T-helper 1 cell treated with Interleukin-12 subunit alpha and Interleukin-12 subunit beta and Interleukin-4 antibody, amounts not matched to agents 30 ng/mL and 1 ng/mL, for 36 hours (primary cell): ENCODE data around the gene PROSER3. TPM values are rescaled to one million over a fixed set of nuclear protein-coding genes. Genes with fewer than 3 reads are reported as not detected.
"Not testable (repeated sequence)": the region's sequence is repeated elsewhere in the genome, so short reads cannot be mapped to it uniquely, and the experiment has no call there.

Source experiments
- intact Hi-C: fragments of 100-400 bp; cut with micrococcal nuclease; formaldehyde crosslinking; loops from one replicate; pipeline ENCODE4 v1.15.1; 2024
- total RNA-seq: library from RNA; stranded (reverse); gene quantifications from 2 replicates; pipeline ENCODE4 v1.2.3, GENCODE V29; 2022

Gene PROSER3
- total RNA-seq, 1 donor from 2014 or later: 51.4 TPM

DNA sequence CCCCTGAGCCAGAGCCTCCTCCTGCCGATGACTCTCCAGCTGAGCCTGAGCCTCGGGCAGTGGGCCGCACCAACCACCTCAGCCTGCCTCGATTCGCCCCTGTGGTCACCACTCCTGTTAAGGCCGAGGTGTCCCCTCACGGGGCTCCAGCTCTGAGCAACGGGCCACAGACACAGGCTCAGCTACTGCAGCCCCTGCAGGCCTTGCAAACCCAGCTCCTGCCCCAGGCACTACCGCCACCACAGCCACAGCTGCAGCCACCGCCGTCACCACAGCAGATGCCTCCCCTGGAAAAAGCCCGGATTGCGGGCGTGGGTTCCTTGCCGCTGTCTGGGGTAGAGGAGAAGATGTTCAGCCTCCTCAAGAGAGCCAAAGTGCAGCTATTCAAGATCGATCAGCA lies 36.6 kb upstream of the PROSER3 start:
- intact Hi-C loops: no loop called here

- intact Hi-C loops: no loop called here
Observed at GRCh38 chr19:35722461-35722860, 35.5 kb upstream of the PROSER3 start.

DNA sequence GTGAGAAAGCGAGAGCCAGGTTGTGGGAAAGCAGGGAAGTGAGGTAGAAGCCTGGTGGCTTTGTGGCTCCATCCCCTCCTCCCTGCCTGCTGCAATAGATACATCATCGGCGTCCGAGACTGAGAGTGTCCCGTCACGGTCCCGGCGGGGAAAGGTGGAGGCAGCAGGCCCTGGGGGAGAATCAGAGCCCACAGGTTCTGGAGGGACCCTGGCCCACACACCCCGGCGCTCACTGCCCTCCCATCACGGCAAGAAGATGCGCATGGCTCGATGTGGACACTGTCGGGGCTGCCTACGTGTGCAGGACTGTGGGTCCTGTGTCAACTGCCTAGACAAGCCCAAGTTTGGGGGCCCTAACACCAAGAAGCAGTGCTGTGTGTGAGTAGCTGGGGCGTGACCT lies 35.1 kb upstream of the PROSER3 start:
- intact Hi-C loops: no loop called here

DNA sequence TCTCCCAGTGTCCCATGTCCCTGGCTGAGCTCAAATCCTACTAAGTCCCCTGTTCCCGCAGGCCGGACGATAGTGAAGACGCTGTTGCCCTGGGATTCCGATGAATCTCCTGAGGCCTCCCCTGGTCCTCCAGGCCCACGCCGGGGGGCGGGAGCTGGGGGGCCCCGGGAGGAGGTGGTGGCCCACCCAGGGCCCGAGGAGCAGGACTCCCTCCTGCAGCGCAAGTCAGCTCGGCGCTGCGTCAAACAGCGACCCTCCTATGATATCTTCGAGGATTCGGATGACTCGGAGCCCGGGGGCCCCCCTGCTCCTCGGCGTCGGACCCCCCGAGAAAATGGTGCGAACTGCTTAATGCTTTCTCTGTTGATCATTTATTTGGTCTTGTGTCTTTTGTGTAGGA lies 34.3 kb upstream of the PROSER3 start:
- intact Hi-C loops: no loop called here

DNA sequence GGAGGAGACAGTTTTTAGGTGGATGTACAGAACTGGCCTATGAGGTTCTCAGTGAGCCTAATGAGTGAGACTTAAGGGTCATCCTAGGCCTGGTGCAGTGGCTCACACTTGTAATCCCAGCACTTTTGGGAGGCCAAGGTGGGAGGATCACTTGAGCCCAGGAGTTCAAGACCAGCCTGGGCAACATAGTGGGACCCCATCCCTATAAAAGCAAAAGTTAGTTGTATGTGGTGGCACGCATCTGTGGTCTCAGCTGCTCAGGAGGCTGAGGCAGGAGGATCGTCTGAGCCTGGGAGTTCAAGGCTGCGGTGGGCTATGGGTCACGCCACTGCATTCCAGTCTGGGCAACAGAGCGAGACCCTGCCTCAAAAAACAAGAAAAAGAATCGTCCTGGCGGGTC lies 33.8 kb upstream of the PROSER3 start:
- intact Hi-C loops: not testable (repeated sequence)

DNA sequence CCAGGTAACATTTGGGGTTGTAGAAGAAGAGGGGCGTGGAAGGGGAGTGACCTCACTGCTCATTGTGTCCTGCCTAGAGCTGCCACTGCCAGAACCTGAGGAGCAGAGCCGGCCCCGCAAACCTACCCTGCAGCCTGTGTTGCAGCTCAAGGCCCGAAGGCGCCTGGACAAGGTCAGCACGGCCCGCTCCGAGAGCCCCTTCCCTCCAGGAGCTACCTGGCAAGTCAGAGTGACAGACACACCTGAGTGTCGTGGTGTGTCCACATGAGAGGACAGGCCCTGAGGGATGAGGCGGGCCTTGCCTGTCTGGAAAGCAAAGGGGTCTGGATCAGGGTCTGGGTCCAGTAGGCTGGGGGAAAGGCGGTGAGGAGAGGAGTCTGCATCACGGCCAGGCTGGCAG lies 33.4 kb upstream of the PROSER3 start:
- intact Hi-C loops: no loop called here

- intact Hi-C loops: no loop called here
Observed at GRCh38 chr19:35725216-35725861, 32.6 kb upstream of the PROSER3 start.

DNA sequence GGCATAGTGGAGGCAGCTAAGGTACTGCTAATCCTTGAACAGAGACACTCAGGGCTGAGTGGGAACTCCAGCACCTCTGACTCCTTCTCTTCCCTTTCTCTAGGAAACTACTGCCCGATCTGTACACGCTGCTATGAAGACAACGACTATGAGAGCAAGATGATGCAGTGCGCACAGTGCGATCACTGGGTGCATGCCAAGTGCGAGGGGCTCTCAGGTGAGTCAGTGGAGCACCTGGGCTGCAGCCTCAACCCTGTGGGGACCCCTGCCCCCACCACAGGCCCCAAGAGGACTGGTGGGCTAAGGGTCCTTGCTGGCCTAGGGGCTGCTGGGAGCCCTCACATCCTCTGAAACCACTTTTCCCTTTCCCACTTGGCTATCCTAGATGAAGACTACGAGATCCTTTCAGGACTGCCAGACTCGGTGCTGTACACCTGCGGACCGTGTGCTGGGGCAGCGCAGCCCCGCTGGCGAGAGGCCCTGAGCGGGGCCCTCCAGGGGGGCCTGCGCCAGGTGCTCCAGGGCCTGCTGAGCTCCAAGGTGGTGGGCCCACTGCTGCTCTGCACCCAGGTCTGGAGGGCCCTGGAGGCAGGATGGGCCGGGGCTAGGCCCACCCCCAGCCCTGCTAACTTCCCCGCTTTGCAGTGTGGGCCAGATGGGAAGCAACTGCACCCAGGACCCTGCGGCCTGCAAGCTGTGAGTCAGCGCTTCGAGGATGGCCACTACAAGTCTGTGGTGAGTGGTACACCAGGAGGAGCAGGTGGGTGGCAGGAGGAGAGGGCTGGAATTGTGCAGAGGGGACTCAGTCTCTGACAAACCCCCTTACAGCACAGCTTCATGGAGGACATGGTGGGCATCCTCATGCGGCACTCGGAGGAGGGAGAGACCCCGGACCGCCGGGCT lies 30.7 kb upstream of the PROSER3 start:
- intact Hi-C loops: no loop called here

GRCh38 chr19:35727956-35728706 lies 29.8 kb upstream of the PROSER3 start:
- intact Hi-C loops: no loop called here

DNA sequence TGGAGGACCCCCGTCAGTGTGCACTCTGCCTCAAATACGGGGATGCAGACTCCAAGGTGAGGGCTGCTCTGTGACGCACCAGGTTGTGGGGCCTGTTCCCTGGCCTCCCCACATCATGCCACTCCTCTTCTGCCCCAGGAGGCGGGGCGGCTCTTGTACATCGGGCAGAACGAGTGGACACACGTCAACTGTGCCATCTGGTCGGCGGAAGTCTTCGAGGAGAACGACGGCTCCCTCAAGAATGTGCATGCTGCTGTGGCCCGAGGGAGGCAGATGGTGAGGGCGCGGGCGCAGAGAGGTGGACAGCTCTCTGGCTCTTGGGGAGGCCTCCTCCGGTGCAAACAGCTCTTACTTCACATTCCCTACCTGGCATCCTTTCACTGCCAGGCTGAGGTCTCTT lies 29.0 kb upstream of the PROSER3 start:
- intact Hi-C loops: no loop called here

- intact Hi-C loops: no loop called here
Observed at GRCh38 chr19:35729763-35730162, 28.2 kb upstream of the PROSER3 start.

DNA sequence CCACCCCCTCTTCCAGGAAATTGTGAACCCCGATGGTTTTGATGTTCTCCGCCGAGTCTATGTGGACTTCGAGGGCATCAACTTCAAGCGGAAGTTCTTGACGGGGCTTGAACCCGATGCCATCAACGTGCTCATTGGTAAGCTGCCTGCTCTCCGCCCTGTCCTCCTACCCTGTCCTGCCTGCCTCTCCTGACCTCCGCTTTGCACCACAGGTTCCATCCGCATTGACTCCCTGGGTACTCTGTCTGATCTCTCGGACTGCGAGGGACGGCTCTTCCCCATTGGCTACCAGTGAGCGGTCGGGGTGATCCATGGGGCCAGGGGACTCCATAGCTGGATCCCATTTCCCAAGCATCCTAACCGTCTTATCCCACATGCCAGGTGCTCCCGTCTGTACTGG lies 27.6 kb upstream of the PROSER3 start:
- intact Hi-C loops: no loop called here

GRCh38 chr19:35731353-35731752 lies 26.6 kb upstream of the PROSER3 start:
- intact Hi-C loops: no loop called here

DNA sequence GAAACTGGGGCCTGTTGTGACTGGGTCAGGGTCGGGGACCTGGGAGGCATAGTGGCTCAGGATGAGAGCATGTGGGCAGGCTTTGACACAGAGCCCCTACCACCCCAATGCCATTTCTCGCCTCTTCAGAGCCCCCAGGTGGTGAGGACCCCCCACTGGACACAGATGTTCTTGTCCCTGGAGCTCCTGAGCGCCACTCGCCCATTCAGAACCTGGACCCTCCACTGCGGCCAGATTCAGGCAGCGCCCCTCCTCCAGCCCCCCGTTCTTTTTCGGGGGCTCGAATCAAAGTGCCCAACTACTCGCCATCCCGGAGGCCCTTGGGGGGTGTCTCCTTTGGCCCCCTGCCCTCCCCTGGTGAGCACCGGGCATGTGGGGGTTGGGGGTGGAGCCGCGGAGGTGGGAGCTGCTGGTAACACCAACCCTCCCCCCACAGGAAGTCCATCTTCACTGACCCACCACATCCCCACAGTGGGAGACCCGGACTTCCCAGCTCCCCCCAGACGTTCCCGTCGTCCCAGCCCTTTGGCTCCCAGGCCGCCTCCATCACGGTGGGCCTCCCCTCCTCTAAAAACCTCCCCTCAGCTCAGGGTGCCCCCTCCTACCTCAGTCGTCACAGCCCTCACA lies 26.1 kb upstream of the PROSER3 start:
- intact Hi-C loops: no loop called here

DNA sequence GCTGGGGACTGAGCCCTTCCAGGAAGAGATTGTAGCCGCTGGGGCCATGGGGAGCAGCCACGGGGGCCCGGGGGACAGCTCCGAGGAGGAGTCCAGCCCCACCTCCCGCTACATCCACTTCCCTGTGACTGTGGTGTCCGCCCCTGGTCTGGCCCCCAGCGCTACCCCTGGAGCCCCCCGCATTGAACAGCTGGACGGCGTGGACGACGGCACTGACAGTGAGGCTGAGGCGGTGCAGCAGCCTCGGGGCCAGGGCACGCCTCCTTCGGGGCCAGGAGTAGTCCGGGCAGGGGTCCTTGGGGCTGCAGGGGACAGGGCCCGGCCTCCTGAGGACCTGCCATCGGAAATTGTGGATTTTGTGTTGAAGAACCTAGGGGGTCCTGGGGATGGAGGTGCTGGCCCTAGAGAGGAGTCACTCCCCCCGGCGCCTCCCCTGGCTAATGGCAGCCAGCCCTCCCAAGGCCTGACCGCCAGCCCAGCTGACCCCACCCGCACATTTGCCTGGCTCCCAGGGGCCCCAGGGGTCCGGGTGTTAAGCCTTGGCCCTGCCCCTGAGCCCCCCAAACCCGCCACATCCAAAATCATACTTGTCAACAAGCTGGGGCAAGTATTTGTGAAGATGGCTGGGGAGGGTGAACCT lies 25.3 kb upstream of the PROSER3 start:
- intact Hi-C loops: no loop called here

- intact Hi-C loops: no loop called here
Observed at GRCh38 chr19:35733180-35734125, 24.5 kb upstream of the PROSER3 start.

- intact Hi-C loops: no loop called here
Observed at GRCh38 chr19:35734273-35734672, 23.7 kb upstream of the PROSER3 start.

DNA sequence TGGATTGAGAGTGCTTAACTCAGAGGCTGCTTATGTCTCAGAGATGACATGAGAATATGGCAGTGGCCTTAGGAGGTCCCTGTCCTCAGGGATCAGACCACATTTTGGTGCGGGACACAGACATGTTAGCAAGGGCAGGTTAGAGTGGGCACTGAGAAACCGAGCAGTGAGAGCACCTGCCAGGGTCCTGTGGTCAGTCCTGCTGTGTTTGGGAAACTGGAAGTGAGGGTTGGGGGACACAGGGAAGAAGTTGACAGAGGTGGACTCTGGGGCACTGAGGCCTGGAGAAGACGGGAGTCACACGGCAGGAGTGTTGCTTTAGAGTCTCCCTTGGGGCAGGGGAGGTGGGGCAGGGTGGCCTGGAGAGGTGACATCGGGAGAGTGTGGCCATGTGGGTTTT lies 23.1 kb upstream of the PROSER3 start:
- intact Hi-C loops: no loop called here

GRCh38 chr19:35736913-35737886 lies 20.8 kb upstream of the PROSER3 start:
- intact Hi-C loops: no loop called here
